Adrenal gland (tissue), 5 donors: ENCODE data around the gene RYR1.

Source experiments
- POLR2A ChIP-seq, 2 donors: fragments of 450-650 bp; IDR thresholded peaks; one replicate each; pipeline ENCODE4 v1.6.1; 2017; ENCODE audit warnings: antibody characterized with exemption in 2 of 2, mild to moderate bottlenecking in 2 of 2, moderate library complexity in 1 of 2
- TF ChIP-seq, protein P1 (sequence below), 6 experiments: fragments of 450-650 bp in 4 of 6; fragments of 200-600 bp in 2 of 6; sonication (generic) in 1 of 6; IDR thresholded peaks; 1 replicate in 5 of 6; 2 replicates in 1 of 6; pipeline versions ENCODE4 v1.5.1 to v1.8.0; 2016 to 2021; ENCODE audit warnings: antibody characterized with exemption in 6 of 6, mild to moderate bottlenecking in 2 of 6, moderate library complexity in 1 of 6
- donor health status: DM: no; HTN: no; CAD: no.

DNA sequence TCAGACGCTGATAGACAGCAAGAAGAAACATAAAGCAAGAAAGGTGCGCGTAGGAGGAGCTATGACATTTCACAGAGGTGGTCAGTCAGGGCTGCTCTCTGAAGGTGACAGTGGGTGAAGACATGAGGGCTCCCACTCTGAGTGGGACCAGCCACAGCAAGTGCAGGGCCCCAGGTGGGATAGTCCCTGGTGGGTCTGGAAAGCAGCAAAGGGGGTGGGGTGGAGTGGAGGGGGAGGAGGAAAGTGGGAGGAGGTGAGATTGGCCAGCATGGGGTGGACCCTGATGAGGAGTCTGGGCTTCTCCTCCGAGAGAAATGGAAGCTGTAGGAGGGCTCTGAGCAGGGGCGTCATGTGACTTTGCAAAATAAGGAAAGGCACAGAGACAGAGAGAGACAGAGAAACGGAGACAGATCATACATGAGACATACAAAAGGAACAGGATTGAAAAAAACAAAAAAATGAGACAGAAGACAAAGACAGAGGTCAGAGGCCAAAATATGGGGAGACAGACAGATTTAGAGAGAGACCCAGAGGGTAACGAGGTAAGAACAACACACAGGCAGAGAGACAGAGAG is 181.6 kb downstream of the RYR1 start:
- TF ChIP-seq, protein P1, sequence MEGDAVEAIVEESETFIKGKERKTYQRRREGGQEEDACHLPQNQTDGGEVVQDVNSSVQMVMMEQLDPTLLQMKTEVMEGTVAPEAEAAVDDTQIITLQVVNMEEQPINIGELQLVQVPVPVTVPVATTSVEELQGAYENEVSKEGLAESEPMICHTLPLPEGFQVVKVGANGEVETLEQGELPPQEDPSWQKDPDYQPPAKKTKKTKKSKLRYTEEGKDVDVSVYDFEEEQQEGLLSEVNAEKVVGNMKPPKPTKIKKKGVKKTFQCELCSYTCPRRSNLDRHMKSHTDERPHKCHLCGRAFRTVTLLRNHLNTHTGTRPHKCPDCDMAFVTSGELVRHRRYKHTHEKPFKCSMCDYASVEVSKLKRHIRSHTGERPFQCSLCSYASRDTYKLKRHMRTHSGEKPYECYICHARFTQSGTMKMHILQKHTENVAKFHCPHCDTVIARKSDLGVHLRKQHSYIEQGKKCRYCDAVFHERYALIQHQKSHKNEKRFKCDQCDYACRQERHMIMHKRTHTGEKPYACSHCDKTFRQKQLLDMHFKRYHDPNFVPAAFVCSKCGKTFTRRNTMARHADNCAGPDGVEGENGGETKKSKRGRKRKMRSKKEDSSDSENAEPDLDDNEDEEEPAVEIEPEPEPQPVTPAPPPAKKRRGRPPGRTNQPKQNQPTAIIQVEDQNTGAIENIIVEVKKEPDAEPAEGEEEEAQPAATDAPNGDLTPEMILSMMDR (IDR thresholded peaks at IDR 0.05): no peak
- TF ChIP-seq POLR2A (IDR thresholded peaks at IDR 0.05): no peak
